DMS114 treated with DMSO at 0.1 percent for 48 hours (cell line): ENCODE results near the gene SOCS7.

Experiments
- DNase-seq: peaks from one replicate; lab custom pipeline; 2025; ENCODE audit not compliant: unreplicated experiment; lab: John Stamatoyannopoulos, UW

The SOCS7 gene

GRCh38 chr17:38351412-38352222 is at the start of gene SOCS7:
SOCS7 (plus strand) TSS chr17:38351844; CDS start chr17:38352053, 209 bp downstream.
- DNase-seq, result peak; percentile 91

- no peak for DNase-seq
These were observed 36.1 kb upstream of the SOCS7 start for GRCh38 chr17:38315497-38315896.

DNA sequence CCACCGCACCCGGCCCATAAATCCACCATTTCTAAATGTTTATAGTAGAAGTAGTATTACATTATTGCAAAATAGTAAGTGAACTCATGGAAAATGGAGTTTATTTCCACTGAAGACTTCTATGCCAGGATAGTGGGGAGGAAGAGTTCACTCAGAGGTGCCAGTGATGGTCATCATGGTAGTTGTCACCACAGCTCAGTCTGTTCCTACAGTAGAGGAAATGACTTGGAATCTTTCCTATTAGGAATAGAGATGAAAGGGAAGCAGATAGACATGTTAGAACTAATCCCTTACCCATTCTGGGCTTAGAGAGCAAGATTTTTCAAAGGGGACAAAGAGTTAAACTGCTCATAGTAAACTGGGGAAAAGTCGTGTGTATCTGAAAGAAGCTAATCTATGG is 34.6 kb upstream of the SOCS7 start:
- DNase-seq, result no peak

GRCh38 chr17:38320482-38320881 is 31.2 kb upstream of the SOCS7 start:
- no peak for DNase-seq

GRCh38 chr17:38322156-38322779 is 29.4 kb upstream of the SOCS7 start:
- DNase-seq, result peak; percentile 26

GRCh38 chr17:38322897-38323296 is 28.7 kb upstream of the SOCS7 start:
- DNase-seq, result no peak

DNA sequence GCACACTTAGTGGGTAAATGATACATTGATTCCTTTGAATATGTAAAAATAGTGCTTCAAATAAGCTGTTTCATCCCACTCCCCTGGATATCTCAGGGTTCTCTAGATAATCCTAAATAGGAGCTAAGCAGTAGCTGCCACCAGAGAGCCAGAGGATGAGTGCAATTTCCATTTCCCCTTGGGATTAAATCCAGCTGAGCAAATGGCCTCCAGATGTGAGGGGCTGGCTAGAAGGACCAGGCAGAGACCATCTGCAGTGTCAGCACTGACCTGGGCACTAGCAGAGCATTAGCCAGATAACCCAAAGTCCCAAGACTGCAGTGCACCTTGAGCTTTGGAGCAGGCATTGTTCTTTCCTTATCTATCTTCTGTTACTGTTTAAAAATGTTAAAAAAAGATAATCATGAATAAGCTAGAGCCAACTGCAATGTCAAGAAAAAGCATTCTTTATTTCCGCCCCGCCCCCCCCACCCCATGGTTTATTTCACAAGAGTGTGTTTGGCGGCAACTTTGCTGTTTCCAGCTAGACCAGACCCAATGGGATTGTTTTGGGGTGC is 27.4 kb upstream of the SOCS7 start:
- no peak for DNase-seq

- no peak for DNase-seq
These were observed 26.9 kb upstream of the SOCS7 start for GRCh38 chr17:38324772-38325171.

DNA sequence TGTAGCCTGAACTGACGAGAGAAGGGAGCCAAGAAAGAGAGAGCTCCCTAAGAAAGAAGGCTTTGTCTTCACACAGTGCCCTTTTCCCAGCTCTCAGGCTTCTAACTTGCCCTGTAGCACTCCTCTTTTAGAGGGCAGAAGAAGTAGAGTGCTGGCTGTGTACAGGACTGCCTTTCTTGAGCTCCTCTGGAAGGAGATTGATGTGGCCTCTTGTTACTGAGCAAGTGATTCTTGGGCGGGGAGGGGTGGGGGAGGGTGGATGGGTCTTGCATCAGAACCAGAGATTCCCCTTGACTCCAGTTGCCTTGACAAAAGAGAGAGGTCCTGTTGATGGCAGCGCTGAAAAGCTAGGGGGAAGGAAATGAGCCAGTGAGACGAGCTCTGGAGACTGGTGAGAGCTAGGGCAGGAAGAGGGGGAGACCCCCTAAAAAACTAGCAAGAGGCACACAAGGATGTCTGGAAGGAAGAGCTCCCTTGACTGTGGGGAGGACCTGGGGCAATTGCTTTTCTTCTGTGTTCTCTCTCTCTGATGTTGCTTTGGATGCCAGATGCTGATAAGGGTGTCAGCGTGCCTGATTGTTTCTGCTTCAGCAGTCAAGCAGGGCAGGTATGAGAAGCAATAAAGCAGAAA is 26.3 kb upstream of the SOCS7 start:
- DNase-seq, result no peak

- DNase-seq, result no peak
These were observed 24.4 kb upstream of the SOCS7 start for GRCh38 chr17:38326996-38327792.

GRCh38 chr17:38327936-38328335 is 23.7 kb upstream of the SOCS7 start:
- DNase-seq, result no peak

DNA sequence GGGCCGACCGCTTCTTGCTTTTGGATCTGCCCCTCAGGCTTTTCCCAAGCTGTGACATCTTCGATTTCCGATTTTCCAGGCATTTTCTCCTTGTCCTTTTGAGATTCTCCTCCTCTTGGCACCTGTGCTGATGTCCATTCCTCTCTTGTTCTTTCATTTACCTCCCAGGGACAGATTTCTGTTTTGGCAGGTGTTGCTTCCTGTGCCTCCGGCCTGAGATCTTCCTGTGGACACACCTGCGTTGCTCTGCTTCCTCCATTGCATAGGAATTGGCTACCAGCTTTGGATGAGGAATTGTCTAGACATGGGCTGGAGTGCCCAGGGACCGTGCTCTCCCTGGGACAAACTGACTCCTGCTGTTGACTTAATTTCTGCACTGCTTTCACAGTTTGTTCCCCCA is 23.0 kb upstream of the SOCS7 start:
- DNase-seq, result no peak

GRCh38 chr17:38329284-38329683 is 22.4 kb upstream of the SOCS7 start:
- DNase-seq, result no peak

- DNase-seq, result no peak
These were observed 21.6 kb upstream of the SOCS7 start for GRCh38 chr17:38329808-38330730.

- no peak for DNase-seq
These were observed 20.7 kb upstream of the SOCS7 start for GRCh38 chr17:38330941-38331411.

GRCh38 chr17:38332735-38333134 is 18.9 kb upstream of the SOCS7 start:
- DNase-seq, result no peak

DNA sequence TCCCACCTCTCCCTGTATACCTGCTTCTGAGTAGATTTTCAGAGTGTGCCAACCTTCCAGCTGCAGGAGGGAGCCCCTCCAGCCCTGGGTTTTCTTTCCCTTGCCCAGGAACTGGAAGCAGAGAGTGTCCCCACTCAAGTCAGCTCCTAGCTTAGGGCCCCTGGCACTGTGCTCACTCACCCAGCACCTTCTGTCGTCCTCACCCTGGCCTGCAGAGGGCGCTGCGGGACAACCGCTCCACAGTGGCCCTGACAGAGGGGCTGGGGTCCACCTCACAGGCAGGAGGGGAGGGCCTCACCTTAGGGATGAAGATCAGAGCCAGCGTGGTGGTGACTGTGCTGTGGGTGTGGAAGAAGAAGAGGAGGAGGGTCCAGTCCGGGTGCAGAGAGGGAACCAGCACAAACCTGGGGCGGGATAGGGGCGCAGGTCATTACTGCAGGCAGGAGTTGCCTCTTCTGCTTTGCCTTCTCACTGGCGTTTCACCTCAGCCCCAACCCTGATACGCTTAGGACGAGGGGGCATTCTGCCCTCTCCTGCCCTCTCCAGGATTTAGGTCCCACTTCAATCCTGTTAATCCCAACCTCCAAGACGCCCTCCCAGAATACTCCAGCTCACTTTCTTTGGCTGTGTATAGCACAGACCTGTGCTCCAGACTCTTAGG is 17.9 kb upstream of the SOCS7 start:
- no peak for DNase-seq

DNA sequence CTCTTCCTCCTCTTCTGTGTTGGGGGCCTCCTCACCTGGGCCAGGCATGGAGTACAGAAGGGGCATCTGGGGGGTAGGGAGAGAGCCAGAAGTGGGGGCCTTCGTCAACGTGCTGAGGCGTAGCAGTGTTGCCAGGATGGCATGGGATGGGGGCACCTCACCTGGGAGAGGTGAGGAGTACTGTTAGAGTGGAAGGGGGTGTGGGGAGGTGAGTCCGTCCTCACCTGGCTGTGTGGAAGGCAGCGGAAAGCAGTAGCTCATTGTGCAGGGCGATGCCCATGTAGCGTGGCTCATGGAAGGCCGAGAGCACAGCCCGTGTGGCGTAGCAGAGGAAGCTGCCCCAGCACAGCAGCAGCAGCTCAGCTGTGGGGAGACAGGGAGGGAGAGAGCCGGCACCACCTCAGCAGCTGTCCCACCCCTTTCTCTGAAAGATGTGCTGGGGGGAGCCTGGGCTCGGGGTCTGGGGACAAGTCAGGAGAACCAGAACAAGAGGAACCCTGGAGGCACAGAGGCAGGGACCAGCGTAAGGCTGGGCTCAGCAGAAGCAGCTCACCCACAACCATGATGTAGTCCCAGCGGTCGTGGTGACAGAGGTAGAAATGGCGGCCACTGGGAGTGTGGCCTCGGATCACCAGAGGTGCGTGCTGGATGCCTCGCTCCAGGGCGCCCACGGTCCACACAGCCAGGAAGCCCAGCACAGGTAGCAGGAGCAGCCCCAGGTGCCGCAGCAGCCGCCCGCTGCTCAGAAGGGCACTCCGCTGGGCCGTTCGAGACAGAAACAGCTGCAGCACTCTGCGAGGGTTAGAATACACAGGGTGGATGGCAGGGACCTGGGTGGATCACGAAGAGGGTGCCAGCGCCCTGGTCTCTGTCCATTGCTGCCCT is 16.9 kb upstream of the SOCS7 start:
- DNase-seq, result no peak
